Measurements from ENCODE around the gene CEL.

CEL gene

DNA sequence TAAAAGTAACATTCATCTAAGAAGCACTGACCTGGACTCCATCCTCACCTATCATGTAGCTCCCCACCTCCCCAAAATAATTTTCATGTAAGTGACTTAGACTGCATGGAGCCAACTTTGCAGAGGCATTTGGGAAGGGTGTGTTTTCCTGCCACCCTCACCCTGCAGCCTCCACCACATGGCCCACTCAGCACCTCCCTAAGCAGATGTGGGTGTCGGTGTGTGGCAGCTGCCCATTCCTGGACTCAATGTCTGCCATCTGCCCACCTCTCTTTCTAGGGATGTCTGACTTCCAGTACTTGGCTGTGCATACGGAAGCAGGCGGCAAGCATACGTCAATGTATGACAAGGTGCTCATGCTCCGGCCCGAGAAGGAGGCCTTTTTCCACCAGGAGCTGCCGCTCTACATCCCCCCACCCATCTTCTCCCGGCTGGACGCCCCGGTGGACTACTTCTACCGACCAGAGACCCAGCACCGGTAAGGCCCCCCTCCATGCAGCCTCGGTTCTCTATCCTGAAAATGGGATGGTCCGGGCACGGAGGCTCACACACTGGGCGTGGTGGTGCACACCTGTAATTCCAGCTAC lies 18.2 kb upstream of the CEL start:
- H3K4me3 ChIP-seq (replicated peaks; ENCODE audit: insufficient read depth, low read length) = no peak overlapping the region
- H3K27ac ChIP-seq (replicated peaks) = no peak overlapping the region
- no peaks in the 10 kb centered on the region for H3K27me3 ChIP-seq (ENCODE audit: insufficient read depth, poor library complexity, severe bottlenecking)
- TF ChIP-seq, protein P1, sequence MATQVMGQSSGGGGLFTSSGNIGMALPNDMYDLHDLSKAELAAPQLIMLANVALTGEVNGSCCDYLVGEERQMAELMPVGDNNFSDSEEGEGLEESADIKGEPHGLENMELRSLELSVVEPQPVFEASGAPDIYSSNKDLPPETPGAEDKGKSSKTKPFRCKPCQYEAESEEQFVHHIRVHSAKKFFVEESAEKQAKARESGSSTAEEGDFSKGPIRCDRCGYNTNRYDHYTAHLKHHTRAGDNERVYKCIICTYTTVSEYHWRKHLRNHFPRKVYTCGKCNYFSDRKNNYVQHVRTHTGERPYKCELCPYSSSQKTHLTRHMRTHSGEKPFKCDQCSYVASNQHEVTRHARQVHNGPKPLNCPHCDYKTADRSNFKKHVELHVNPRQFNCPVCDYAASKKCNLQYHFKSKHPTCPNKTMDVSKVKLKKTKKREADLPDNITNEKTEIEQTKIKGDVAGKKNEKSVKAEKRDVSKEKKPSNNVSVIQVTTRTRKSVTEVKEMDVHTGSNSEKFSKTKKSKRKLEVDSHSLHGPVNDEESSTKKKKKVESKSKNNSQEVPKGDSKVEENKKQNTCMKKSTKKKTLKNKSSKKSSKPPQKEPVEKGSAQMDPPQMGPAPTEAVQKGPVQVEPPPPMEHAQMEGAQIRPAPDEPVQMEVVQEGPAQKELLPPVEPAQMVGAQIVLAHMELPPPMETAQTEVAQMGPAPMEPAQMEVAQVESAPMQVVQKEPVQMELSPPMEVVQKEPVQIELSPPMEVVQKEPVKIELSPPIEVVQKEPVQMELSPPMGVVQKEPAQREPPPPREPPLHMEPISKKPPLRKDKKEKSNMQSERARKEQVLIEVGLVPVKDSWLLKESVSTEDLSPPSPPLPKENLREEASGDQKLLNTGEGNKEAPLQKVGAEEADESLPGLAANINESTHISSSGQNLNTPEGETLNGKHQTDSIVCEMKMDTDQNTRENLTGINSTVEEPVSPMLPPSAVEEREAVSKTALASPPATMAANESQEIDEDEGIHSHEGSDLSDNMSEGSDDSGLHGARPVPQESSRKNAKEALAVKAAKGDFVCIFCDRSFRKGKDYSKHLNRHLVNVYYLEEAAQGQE (IDR thresholded peaks at IDR 0.05; ENCODE audit: insufficient replicate concordance, low read depth) = no peak
- peak; percentile 47; the same call in 1 of the 2 replicates for TF ChIP-seq POLR2AphosphoS5 (IDR thresholded peaks at IDR 0.05; ENCODE audit: low read depth)
- DNase-seq (ENCODE audit: low read depth in 1 of 2, low spot score in 1 of 2) = no peak

DNA sequence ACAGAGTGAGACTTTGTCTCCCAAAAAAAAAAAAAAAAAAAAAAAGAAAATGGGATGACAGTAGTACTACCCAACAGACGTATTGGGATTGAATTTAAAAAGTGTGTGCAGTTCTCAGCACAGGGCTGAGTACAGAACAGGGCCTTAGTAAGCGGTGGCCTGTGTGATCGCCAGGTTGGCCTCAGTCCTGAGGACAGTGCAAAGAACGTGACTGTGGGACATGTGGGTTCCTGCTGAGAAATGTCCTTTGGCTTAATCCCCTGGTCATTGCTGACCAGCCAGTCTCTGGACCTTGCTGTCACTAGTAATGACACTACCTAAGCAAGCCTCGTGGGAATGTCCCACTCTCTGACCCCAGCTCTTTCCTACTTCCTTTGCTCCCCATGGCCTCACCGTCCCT lies 17.7 kb upstream of the CEL start:
- TF ChIP-seq SPI1 (IDR thresholded peaks at IDR 0.05; ENCODE audit: borderline replicate concordance, low read depth) (no peak), POLR2AphosphoS5 (IDR thresholded peaks at IDR 0.05; ENCODE audit: low read depth) (no peak), GABPA (IDR thresholded peaks at IDR 0.05; ENCODE audit: low read depth) (no peak)
- TF ChIP-seq, protein P2, sequence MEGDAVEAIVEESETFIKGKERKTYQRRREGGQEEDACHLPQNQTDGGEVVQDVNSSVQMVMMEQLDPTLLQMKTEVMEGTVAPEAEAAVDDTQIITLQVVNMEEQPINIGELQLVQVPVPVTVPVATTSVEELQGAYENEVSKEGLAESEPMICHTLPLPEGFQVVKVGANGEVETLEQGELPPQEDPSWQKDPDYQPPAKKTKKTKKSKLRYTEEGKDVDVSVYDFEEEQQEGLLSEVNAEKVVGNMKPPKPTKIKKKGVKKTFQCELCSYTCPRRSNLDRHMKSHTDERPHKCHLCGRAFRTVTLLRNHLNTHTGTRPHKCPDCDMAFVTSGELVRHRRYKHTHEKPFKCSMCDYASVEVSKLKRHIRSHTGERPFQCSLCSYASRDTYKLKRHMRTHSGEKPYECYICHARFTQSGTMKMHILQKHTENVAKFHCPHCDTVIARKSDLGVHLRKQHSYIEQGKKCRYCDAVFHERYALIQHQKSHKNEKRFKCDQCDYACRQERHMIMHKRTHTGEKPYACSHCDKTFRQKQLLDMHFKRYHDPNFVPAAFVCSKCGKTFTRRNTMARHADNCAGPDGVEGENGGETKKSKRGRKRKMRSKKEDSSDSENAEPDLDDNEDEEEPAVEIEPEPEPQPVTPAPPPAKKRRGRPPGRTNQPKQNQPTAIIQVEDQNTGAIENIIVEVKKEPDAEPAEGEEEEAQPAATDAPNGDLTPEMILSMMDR (IDR thresholded peaks at IDR 0.05; ENCODE audit: insufficient read depth, low read length) = no peak
- TF ChIP-seq, protein P1 (IDR thresholded peaks at IDR 0.05; ENCODE audit: insufficient replicate concordance, low read depth) = no peak
- no peaks in the 10 kb centered on the region for H3K27me3 ChIP-seq (ENCODE audit: insufficient read depth, poor library complexity, severe bottlenecking)
- no peak for DNase-seq (ENCODE audit: low read depth in 1 of 2, low spot score in 1 of 2)
- no peak overlapping the region for H3K4me3 ChIP-seq (replicated peaks; ENCODE audit: insufficient read depth, low read length)
- no peak overlapping the region for H3K27ac ChIP-seq (replicated peaks)

DNA sequence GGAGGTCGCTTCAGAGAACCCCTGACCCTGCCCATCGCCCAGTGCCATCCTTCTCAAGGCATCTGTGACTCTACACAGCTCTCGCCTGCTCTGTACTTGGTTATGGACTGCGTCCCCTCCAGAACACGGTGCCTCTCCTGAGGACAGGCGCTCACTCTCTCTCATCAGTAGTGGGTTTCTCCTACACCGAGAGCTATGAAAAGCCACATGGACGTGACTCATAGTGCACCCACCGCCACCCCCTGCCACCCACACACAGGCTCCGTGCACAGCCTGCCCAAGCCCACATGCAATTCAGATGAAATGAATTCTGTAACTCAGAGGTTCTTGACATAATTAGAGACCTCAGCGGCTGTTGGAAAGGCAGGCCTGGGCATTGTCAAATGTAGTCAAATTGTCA lies 17.1 kb upstream of the CEL start:
- DNase-seq (ENCODE audit: low read depth in 1 of 2, low spot score in 1 of 2) = no peak
- Histone ChIP-seq H3K27me3 (ENCODE audit: insufficient read depth, poor library complexity, severe bottlenecking) (no peaks in the 10 kb centered on the region), H3K27ac (replicated peaks) (no peak overlapping the region), H3K4me3 (replicated peaks; ENCODE audit: insufficient read depth, low read length) (no peak overlapping the region)
- TF ChIP-seq, protein P2 (IDR thresholded peaks at IDR 0.05; ENCODE audit: insufficient read depth, low read length) = no peak
- TF ChIP-seq, protein P1 (IDR thresholded peaks at IDR 0.05; ENCODE audit: insufficient replicate concordance, low read depth) = no peak
- TF ChIP-seq SPI1 (IDR thresholded peaks at IDR 0.05; ENCODE audit: borderline replicate concordance, low read depth) = no peak
- no peak for TF ChIP-seq GABPA (IDR thresholded peaks at IDR 0.05; ENCODE audit: low read depth)
- TF ChIP-seq POLR2AphosphoS5 (IDR thresholded peaks at IDR 0.05; ENCODE audit: low read depth) = no peak

Measured in HL-60 (cell line).